LoVo (cell line): Measurements from ENCODE around the gene TSPAN13.
A peak's percentile ranks its signal among the peaks of the same experiment; 100 is the strongest.
"Not testable (repeated sequence)": the region's sequence is repeated elsewhere in the genome, so short reads cannot be mapped to it uniquely, and the experiment has no call there.

Experiments used
- DNase-seq: peaks from one replicate; pipeline ENCODE4 v3.0.0-alpha.2; 2016; ENCODE audit warnings: low spot score

TSPAN13 gene

DNA sequence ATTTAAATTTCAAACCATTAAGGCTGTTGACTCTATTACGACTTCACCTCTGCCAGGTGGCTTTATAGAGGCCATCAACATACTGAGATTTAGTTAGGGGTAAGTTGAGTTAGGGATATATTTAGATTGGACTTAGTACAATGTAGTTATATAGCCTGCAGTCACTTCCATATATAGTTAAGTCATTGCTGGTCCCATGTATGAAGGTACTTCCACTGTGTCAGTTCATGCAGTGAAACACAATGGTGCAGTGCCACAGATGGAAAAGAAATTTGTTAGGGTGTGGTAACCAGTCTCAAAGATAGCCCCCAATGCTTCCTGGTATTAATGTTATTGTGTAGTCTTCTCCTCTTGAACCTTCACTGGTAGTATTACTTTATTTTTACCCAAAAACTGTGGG, 12.6 kb upstream of the TSPAN13 start:
- DNase-seq, result no peak

DNA sequence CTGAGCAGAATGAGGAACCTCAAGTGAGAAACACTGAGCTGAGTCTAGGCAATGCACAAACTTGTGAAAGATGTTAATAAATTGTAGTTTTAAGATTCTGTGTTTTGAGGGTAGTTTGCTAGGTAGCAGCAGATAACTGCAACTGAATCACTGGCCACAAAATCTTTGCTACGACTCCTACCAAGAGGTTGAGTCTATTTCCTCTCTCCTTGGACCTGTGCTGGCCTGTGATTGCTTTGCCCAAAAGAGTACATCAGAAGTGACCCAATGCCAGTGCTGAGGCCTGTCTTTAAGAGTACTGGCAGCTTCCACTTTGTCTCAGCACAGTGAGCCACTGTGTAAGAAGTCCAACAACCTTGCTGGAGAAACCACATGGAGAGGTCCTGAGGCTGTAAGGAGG, 11.9 kb upstream of the TSPAN13 start:
- no peak for DNase-seq

DNA sequence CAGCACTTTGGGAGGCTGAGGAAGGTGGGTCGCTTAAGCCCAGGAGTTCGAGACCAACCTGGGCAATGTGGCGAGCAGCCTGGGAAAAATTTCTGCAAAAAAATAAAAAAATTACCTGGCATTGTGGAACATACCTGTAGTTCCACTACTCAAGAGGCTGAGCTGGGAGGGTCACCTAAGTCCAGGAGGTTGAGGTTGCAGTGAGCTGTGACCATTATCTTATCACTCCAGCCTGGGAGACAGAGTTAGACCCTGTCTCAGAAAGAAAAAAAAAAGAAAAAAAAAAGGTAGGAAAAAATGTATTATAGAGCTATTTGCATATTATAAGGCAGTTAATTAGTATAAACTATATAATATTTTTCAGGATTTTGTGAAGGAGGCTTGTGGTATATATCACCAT, 11.0 kb upstream of the TSPAN13 start:
- no peak for DNase-seq

DNA sequence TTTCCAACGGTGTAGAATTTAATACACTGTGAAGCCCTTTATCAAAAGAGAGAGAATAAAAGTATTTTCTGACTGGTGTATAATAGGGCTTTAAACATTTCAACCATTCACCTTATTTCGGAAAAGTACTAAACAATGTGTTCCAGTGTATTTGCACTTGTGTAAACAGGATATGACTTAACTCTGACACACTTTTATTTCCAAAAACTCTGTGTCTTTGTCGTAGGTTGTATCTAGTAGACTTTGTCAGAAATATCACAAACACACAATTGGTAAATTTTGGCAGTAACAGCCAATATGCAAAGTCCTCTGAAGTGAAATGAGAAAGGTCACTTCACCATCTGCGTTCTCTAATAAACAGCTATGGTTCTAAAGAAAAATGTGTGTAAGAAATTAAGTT, 10.3 kb upstream of the TSPAN13 start:
- no peak for DNase-seq

DNA sequence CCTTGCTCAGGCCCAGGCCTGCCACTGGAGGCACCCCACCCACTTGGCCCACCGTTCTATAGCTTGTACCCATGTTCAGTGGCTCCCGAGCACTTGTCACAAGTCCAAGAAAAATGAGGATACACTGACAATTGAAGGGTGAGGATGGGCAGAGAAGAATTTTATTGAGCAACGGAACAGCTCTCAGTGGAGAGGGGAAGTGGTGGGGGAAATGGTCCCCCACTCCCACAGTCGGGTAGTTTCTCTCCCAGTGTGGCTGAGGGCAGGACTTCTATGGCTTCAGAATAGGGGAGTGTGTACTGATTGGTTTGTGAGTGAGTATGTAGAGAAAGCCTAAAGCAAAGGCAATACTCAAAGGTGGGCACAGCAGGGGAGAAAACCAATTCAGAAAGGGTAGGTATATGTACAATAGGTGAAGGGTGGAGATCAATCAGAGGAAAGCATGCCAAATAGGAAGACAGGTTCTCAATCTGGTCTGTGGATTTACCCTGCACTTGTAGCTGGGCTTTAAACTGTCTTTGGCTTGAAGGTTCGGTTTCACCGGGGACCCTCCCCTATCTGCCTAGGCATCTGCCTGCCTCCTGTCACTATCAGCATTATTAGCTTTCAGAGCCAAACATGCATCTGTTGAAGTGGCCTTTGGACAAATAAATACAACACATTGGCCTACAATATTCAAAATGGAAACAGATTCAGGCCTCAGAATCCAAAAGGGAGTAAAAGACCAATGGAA, 8.9 kb upstream of the TSPAN13 start:
- DNase-seq, result no peak

DNA sequence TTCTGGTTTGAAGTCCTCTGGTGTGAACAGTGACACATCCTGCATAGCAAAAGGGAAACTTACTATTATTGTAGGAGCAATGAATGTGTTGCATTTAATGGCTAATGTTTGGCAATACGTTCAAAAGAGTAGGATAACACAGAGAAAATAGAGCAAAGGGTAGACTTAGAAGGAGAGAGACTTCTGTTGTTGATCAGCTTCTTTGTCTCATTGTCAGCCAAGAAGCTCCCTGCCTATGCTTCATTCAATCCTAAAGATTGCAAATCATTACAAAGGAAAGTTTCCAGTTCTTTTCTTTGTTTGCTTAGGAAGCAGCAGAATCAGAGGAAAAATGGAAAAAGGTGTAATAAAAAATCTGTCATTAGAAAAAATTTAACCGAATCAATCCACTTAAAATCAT, 7.9 kb upstream of the TSPAN13 start:
- DNase-seq, result no peak

DNA sequence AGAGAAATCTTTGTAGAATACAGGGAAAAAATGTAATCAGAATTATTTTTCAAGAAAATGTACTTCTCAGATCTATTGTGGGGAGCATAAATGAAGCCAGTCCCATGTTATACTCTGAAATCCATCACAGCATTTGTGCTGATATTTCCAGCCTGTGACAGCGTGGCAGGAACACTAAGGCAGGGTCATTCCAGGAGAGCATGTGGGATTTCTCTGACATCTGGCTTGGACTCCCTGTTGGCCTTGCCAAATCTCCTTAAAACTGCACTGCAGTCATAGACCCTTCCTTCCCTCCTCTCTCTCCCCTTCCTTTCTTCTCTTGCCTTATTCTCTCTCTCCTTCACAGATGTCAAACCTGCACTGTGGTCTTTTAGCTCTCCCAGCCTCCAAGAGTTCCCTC, 6.5 kb upstream of the TSPAN13 start:
- DNase-seq, result no peak

DNA sequence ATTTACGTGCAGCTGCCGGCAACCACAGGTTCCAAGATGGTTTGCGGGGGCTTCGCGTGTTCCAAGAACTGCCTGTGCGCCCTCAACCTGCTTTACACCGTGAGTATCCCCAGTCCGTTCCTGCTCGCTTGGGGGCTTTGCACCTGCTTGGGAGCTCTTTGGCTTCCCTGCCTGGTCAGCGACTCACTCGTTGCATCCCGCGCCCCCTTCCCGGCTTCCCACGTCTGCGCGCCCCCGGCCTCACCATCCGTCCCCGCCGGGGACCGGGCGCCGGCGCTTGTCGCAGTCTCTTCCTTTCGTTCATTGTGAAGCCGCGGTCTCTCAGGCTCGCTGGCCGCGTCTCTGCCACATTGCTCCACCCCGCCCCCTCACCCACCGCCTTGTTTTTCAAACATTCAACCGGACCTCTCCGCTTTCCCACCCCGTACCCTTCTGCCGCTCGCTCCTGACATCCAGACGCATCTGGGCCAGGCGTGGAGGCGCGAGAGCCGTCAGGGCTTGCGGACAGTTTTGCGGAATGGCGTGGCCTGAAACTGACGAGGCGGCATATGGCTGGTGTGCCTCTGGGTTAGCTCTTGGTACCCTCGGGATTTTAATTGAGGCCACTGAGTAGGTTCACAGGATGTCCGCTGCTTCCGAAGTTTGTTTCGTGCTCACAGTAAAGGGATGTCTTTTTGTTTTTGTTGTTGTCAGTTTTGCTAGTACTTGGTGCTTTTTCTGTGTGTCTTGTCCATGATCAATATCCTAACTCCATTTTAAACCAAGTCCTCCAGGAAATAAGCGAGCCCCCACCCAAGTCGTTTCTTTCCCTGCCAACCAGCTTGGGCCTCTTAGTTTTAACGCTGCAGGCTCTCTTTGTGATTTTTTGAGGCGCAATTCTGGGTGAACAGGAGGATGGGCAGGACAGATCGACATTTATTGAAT, 639 bp downstream of the TSPAN13 start:
- DNase-seq, result peak; percentile 45

DNA sequence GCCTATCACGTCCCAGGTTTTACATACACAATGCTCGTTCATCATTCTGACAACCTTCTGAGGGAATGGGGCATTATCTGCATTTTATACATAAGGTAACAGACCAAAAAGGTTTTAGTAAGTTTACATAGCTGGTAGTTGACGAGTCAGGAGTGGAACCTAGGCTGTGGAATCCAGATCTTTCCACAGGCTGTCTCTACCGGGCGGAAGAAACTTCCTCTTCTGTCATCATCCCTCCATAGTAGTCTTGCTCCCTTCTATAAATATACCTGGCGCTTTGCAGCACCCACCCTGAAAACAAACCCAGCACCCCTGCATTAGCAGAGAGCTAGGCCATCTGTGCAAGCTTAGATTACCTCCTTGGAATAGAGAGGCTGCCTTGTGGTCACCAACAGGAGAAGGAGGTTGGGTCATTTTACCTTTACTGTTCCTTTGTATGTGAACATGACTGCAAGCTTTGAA, 1.3 kb downstream of the TSPAN13 start:
- DNase-seq, result no peak

DNA sequence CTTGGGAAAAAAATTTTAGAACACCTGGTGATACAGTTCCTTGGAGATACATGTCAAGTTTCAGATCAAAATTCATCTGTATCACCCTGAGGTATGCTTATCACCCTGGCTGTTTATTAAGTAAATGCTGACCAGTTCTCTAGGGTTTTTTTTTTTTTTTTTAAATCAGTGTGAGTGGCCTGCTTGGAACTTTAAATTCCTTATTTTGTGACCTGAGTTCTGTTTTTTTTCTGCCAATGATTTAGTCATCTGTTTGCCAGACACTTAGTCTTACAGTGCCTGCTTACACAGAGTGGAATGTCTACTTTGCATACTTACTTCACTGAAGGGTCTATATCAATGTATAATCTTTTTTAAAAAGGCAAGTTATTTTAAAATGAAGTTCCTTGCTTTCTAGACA, 1.8 kb downstream of the TSPAN13 start:
- DNase-seq, result no peak

DNA sequence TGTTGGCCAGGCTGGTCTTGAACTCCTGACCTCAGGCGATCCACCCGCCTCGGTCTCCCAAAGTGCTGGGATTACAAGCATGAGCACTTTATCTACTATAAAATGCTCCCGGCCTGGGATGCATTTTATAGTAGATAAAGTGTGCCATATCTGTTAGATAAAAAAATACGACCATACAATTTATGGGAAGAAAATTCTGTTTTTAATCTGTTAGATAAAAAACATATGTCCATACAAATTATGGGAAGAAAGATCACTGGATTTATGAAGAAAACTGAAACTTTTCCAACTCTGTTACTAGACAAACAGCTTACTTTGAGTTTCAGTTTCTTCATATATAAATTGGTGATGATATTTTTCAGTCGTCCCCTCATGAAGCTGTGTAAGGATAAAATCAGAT, 4.5 kb downstream of the TSPAN13 start:
- DNase-seq, result no peak

DNA sequence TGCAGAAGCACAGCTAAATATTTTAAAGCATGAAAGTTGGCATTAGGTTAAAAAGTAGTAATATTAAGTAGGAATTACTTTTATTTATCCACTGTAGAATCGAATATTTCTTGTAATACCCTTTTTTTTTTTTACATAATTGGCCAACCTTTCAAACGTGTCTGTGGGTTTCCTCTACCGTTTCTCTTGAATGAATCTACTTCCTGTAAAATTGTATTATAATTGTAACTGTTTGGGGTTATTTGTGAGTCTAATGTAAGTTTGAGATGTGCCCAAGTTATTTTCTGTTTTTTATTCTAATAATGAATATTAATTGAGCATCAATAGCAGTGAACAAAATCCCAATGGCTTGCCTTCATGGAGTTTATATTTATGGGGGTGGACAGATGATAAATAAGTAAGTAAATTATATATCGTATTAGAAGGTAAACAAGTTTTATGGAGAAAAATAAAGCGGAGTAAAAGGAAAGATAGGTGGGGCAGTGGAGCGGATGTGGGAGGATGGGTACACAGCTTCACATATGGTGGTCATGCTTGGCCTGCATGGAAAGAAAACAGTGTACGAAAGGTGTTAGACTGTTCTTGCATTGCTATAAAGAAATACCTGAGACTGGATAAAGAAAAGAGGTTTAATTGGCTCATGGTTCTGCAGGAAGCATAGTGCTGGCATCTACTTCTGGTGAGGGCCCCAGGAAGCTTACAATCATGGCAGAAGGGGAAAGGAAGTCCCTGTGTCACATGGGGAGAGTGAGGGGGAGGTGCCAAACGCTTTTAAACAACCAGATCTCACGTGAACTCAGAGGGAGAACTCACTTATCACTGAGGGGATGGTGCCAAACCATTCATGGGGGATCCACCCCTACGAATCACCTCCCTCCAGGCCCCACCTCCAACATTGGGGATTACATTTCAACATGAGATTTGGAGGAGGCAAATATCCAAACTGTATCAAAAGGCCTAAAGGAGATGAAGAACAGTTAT, 5.4 kb downstream of the TSPAN13 start:
- DNase-seq, result no peak

DNA sequence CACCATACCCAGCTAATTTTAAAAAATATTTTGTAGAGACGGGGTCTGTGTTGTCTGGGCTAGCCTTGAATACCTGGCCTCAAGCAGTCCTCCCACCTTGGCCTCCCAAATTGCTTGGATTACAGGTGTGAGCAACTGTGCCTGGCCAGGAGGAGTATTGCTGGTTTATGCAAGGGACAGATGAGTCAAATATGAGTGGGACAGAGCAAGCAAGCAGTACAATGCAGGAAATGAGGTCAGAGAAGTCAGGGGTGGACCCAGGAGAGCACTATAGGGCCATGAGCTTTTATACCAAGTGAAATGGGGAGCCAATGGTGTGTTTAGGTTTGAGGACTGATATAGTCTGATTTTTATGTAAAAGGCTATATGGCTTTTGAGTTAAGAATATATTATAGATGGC, 6.3 kb downstream of the TSPAN13 start:
- no peak for DNase-seq

DNA sequence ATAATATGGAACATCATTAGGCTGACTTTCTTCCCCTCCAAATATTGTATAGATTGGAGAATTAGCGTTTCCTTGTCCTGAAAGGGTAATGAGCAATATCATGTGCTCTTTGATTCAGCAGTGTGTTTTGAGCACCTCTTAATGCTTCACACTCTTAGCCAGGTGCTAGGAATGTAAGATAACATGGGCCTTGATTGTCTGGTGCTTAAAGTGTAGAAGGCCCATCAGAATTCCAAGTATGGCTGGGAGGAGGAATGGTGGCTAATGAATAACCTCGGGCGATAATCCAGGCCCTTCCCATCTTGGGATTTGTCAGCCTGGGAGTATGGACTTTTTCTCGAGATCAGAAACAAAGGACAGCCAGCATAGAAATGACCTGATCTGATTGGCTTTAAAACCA, 8.6 kb downstream of the TSPAN13 start:
- DNase-seq, result no peak

DNA sequence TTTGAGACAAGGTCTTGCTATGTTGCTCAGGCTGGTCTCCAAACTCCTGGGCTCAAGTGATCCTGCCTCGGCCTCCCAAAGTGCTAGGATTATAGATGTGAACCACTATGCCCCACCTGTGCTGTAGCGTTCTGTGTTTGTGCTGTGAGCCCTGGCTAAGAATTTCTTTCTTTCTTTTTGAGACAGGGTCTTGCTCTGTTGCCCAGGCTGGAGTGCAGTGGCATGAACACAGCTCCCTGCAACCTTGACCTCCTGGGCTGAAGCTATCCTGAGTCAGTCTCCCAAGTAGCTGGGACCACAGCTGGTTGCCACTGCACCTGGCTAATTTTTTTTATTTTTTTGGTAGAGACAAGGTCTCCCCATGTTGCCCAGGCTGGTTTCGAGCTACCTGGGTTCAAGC, 11.4 kb downstream of the TSPAN13 start:
- DNase-seq, result no peak

DNA sequence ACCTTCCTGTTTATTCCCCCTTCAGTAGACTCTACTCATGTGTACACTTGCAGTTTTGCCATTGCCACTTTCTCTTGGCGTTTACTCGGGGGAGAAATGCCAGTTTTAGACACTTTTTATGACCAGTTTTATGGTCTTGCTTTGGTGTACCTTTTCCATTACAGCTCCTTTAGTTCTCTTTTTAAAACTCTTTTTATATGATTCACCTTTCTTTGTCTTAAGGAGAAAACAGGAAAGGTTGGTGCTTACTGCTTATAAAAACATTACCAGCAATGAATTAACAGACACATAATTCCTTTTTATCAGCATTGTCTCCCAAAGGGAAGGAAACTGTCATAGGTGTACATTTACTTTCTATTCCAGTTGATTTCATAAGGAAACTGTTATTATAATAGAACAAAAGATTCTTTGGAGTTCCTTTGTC, 11.9 kb downstream of the TSPAN13 start:
- peak; percentile 32 for DNase-seq

DNA sequence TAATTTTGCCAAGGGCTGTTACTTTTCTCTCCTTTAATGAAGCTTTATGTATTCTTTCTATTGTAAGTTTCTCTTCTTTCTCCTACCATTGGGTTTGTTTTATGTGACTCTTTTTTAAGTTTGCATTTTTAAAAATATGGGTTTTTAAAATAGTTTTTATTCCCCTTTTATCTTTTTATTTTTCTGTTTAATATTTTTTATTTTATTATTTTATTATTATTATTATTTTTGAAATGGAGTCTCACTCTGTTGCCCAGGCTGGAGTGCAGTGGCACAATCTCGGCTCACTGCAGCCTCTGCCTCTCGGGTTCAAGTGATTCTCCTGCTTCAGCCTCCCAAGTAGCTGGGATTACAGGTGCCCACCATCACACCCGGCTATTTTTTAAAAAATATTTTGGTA, 16.4 kb downstream of the TSPAN13 start:
- not testable (repeated sequence) for DNase-seq

DNA sequence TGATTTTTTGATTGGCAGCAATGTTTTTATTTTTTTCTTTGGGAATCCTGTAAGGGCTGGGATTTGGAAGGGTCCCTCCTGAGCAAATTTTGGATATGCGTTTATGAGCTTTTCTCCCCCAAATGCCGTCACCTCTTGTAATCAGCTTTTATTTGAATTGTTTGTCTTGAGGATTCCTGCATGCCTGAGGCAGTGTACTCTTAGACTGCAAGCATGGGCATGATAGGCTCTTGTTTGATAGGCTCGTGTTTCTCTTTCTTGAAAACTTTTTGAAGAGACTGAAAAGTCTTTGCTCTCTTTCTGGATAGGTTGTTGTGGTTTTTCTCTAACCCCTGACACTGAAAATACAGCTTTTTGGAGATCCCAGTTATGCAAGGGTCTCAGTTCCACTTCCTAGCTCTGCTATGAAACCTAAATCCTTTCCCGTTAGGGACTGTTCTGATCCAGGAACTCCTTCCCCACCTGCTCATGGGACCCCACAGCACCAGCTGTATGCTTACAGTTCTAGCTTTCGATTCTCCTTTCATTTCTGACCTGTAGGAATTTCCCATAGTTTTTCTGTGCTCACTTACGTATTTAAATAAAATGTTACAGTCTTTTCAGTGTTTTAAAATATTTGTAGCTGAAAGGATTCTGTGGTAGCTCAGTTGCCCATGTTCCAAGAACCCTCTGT, 17.2 kb downstream of the TSPAN13 start:
- no peak for DNase-seq

DNA sequence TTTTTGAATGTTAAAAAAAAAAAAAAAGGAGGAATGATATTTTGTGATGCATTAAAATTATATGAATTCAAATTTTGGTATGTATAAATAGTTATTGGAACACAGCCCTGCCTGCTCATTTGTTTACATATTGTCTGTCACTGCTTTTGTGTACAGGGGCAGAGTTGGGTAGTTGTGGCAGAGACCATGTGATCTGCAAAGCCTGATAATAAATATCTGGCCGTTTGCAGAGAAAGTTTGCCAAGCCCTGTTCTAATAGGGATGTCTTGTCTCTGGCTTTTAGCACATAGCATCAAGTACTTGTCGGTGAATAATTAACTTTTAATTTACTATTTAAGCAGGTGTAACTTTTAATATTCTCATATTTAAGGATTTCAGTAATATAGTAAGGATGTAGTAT, 19.8 kb downstream of the TSPAN13 start:
- DNase-seq, result no peak

DNA sequence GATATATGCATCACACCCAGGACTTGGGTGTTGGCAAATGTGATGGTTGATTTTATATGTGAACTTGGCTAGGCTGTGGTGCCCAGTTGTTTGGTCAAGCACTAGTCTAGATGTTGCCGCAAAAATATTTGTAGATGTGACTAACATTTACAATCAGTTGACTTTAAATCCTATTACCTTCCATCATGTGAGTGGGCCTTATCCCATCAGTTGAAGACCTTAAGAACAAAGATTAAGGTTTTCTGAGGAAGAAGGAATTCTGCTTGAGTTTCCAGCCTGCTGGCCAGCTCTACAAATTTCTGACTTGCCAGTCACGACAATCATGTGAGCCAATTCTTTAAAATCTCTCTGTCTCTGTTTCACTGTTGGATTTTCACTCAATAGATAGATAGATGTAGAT, 20.3 kb downstream of the TSPAN13 start:
- no peak for DNase-seq

DNA sequence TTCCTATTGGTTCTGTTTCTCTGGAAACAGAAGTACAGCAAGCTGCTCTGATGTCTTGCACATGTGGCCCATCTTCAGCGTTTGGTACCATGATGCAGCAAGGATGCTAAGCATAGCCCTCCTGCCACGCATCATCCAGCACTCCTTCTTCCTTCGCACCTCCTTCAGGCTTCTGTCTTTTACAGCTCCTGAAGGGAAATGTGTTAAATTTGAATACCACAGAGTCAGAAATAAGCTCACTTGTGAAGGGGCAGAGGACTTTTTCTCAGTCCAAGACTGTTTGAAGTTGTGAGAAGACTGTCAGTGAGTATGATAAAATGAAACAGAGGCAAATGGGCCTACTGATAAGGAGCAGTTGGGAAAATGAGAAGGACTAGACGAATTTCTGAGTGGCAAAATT, 20.7 kb downstream of the TSPAN13 start:
- DNase-seq, result no peak

DNA sequence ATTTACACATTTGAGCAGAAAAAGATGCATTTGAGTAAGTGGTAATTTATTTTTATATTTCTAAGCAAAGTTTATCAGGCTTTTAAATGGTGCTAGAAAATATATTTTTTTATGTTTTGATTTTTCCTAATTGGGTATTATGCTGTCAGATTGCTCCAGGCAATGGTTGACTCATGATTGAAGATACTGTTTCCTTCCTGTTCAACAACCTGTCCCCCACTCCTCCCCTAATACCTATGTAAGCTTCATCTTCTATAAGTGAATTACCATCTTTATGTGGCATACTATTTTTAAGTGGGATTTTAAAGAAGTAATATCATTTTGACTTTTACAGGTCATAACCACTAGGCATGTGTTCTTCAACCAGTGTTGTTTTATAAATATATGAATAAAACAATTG, 21.4 kb downstream of the TSPAN13 start:
- DNase-seq, result no peak
